CD4-positive, CD25-positive, alpha-beta regulatory T cell (primary cell): ENCODE results near the gene CENPE. TPM values are rescaled to one million over a fixed set of nuclear protein-coding genes. Genes with fewer than 3 reads are reported as not detected.

ENCODE experiments used
- ATAC-seq, 2 donors: fragments of 150-1000 bp; cut with Tn5 transposase; one replicate each; pipeline ENCODE4 v1.10.0; 2021; ENCODE audit warnings: low read depth in 2 of 2, moderate number of reproducible peaks in 2 of 2, moderate library complexity in 1 of 2
- DNase-seq, 3 donors: peaks; one replicate each; pipeline versions ENCODE4 v3.0.0 to v3.0.0-alpha.2; 2012 to 2022; ENCODE audit warnings: mixed read lengths in 1 of 3
- H3K27ac ChIP-seq: one replicate; pipeline ENCODE4 v1.7.0; 2013; ENCODE audit warnings: mild to moderate bottlenecking, low read length; ENCODE audit not compliant: insufficient read depth, poor library complexity, severe bottlenecking
- H3K27me3 ChIP-seq: one replicate; pipeline ENCODE4 v1.7.0; 2013; ENCODE audit warnings: low read length; ENCODE audit not compliant: control insufficient read depth, insufficient read depth
- H3K36me3 ChIP-seq: one replicate; pipeline ENCODE4 v1.7.0; 2013; ENCODE audit warnings: mild to moderate bottlenecking, low read length, moderate library complexity; ENCODE audit not compliant: control insufficient read depth, insufficient read depth
- H3K4me1 ChIP-seq: 2 replicates; pipeline ENCODE4 v1.7.0; 2013; ENCODE audit warnings: mild to moderate bottlenecking, low read length; ENCODE audit not compliant: insufficient read depth, control insufficient read depth, poor library complexity, severe bottlenecking
- H3K4me3 ChIP-seq: one replicate; pipeline ENCODE4 v1.7.0; 2013; ENCODE audit warnings: low read depth, mild to moderate bottlenecking, low read length, moderate library complexity
- H3K9me3 ChIP-seq, 2 experiments: 1 replicate in 1 of 2; 2 replicates in 1 of 2; pipeline ENCODE4 v1.7.0; 2013; ENCODE audit warnings: low read length in 2 of 2, mild to moderate bottlenecking in 1 of 2, moderate library complexity in 1 of 2; ENCODE audit not compliant: control insufficient read depth in 2 of 2
- H3K27ac Mint-ChIP-seq, 3 donors: one replicate each; pipeline ENCODE4 v1.8.0; 2020 to 2022; ENCODE audit warnings: mild to moderate bottlenecking in 3 of 3, mixed read lengths in 3 of 3, moderate library complexity in 2 of 3
- H3K27me3 Mint-ChIP-seq: one replicate; pipeline ENCODE4 v1.8.0; 2022; ENCODE audit warnings: mild to moderate bottlenecking, mixed read lengths
- H3K36me3 Mint-ChIP-seq: one replicate; pipeline ENCODE4 v1.8.0; 2020; ENCODE audit warnings: mixed read lengths
- H3K4me1 Mint-ChIP-seq, 4 donors: one replicate each; pipeline ENCODE4 v1.8.0; 2020 to 2022; ENCODE audit warnings: mixed read lengths in 4 of 4, mild to moderate bottlenecking in 1 of 4
- H3K4me3 Mint-ChIP-seq, 4 donors: one replicate each; pipeline ENCODE4 v1.8.0; 2020 to 2022; ENCODE audit warnings: mild to moderate bottlenecking in 4 of 4, mixed read lengths in 4 of 4, moderate library complexity in 3 of 4
- H3K9me3 Mint-ChIP-seq, 7 donors: one replicate each; pipeline ENCODE4 v1.8.0; 2020 to 2022; ENCODE audit warnings: mixed read lengths in 7 of 7, mild to moderate bottlenecking in 3 of 7, moderate library complexity in 2 of 7
- polyA plus RNA-seq, 4 donors: library from polyadenylated mRNA; unstranded; fragments of 300-500 nt; fragmentation: Illumina TruSeq; gene quantifications; one replicate each; pipeline ENCODE4 v1.2.3, GENCODE V29; 2021
- total RNA-seq: library from RNA; stranded (reverse); gene quantifications from one replicate; pipeline ENCODE4 v1.2.3, GENCODE V29; 2022

Gene CENPE
- total and polyA plus RNA-seq, 5 donors from 2014 or later: 0.46 to 17.7 (median 1.00) TPM

DNA sequence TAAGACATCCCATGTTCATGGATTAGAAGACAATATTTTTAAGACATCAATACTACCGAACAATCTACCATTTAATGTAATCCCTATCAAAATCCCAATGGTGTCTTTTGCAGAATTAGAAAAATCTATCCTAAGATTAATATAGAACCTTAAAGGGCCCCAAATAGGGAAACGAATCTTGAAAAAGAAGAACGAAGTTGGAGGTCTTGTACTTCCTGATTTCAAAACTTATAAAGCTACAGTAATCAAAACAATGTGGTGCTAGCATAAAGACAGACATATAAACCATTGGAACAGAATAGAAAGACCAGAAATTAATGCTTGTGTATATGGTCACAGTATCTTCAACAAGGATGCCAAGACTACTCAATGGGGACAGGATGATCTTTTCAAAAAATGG, 42.0 kb downstream of the CENPE start:
- DNase-seq (no peak), ATAC-seq (no peak)
- Mint-ChIP-seq H3K36me3 (peaks cover under 1% of the 10 kb centered on the region), H3K4me1 (peaks cover 6 to 12% (median 8%) of the 10 kb centered on the region in 4 donors), H3K4me3 (no peak overlapping the region), H3K27me3 (no peaks in the 10 kb centered on the region), H3K27ac (no peak overlapping the region), H3K9me3 (peaks cover 0 to 10% (median 1%) of the 10 kb centered on the region in 7 donors)
- H3K36me3 ChIP-seq: no peaks in the 10 kb centered on the region
- H3K27ac ChIP-seq: no peak overlapping the region
- H3K4me3 ChIP-seq: no peak overlapping the region
- peaks cover 3% of the 10 kb centered on the region for H3K4me1 ChIP-seq
- H3K27me3 ChIP-seq: no peaks in the 10 kb centered on the region
- H3K9me3 ChIP-seq: no peaks in the 10 kb centered on the region

DNA sequence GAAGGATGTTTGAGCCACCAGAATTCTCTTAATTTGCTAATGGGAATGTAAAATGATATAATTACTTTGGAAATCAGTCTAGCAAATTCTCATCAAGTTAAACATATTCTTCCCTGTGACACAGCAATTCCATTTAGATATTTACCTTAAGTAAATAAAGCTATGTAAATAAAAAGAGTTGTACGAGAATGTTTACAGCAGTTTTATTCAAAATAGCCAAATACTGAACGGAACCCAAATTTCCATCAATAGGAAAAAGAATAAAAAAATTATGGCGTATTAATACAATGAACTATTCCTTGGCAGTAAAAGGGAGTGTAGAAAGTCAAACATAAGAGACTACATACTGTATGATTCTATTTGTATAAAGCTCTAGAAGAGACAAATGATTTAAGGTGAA, 45.8 kb downstream of the CENPE start:
- Mint-ChIP-seq H3K4me1 (peaks cover 0 to 19% (median 8%) of the 10 kb centered on the region in 4 donors), H3K4me3 (no peak overlapping the region), H3K9me3 (peaks cover 0 to 12% (median 2%) of the 10 kb centered on the region in 7 donors), H3K36me3 (peaks cover 17% of the 10 kb centered on the region), H3K27ac (peak overlapping the region in 1 of 3 donors; percentile 18), H3K27me3 (no peaks in the 10 kb centered on the region)
- no peak for ATAC-seq
- Histone ChIP-seq H3K27me3 (no peaks in the 10 kb centered on the region), H3K9me3 (no peaks in the 10 kb centered on the region), H3K27ac (no peak overlapping the region), H3K4me3 (no peak overlapping the region), H3K36me3 (no peaks in the 10 kb centered on the region), H3K4me1 (no peaks in the 10 kb centered on the region)
- no peak for DNase-seq

DNA sequence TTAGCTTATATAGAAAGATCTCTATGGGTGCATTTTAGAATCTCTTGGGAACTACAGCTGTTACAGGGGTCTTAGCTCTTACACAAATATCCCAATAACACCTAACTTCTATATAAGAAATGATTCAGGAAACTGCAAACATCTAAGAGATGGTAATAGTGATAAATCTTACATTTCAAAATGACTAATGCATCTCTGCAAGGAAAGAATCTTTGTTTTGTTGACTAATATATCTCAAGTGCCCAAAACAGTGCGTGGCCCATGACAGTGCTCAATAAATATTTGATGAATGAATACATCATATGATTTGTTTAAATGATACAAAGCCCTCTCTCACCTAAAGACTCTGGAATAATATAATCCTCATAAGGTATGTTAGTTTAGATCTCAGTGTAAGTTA, 47.5 kb downstream of the CENPE start:
- ATAC-seq (no peak), DNase-seq (no peak)
- Mint-ChIP-seq H3K4me1 (peaks cover 0 to 22% (median 9%) of the 10 kb centered on the region in 4 donors), H3K36me3 (peaks cover 23% of the 10 kb centered on the region), H3K27me3 (no peaks in the 10 kb centered on the region), H3K4me3 (no peak overlapping the region), H3K27ac (no peak overlapping the region), H3K9me3 (peaks cover 0 to 4% (median 1%) of the 10 kb centered on the region in 7 donors)
- Histone ChIP-seq H3K9me3 (no peaks in the 10 kb centered on the region), H3K4me3 (no peak overlapping the region), H3K4me1 (no peaks in the 10 kb centered on the region), H3K27me3 (no peaks in the 10 kb centered on the region), H3K27ac (no peak overlapping the region), H3K36me3 (no peaks in the 10 kb centered on the region)

DNA sequence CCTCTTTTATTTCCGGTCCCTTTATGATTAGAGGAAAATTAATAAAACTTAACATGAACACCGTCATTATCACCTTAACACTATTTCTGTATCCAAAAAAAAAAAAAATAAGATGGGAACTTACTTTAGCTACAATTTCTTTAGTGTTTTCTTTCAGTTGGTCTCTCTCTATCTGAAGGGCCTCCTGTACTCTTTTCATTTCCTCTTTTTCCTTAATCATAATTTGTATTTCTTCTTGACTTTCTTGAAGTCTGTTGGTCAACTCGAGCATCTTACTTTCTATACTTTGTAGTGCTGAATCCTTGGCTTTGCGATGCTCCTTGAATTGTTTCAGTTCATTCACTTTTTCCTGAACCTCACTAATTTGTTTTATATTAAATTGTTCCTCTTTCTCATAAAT, 53.2 kb downstream of the CENPE start:
- H3K4me3 Mint-ChIP-seq: no peak overlapping the region
- peaks cover 0 to 4% (median 1%) of the 10 kb centered on the region in 7 donors for H3K9me3 Mint-ChIP-seq
- ATAC-seq (no peak), DNase-seq (no peak)
- Histone ChIP-seq H3K27ac (no peak overlapping the region), H3K4me3 (no peak overlapping the region), H3K4me1 (no peaks in the 10 kb centered on the region), H3K27me3 (no peaks in the 10 kb centered on the region), H3K36me3 (no peaks in the 10 kb centered on the region), H3K9me3 (no peaks in the 10 kb centered on the region)
- H3K4me1 Mint-ChIP-seq: peaks cover 0 to 20% (median 1%) of the 10 kb centered on the region in 4 donors
- H3K27me3 Mint-ChIP-seq: no peaks in the 10 kb centered on the region
- H3K36me3 Mint-ChIP-seq: peaks cover 17% of the 10 kb centered on the region
- no peak overlapping the region for H3K27ac Mint-ChIP-seq

DNA sequence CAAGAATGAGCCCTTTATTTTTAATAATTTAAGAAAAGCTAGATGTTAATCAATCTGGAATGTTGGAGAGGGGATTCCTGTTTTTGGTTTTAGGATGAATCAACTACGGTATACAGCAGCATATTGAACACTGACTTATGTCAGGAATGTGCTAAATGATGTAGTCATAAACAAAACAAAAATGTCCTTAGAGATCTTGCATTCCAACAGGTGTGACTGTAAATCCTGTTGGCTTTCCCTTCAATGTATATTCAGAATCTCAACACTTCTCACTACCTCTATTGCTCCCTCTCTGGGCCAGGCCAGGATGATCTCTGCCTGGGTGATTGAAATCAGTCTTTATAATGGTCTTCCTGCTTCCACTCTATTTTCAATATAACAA, 60.7 kb downstream of the CENPE start:
- H3K27me3 ChIP-seq: no peaks in the 10 kb centered on the region
- H3K36me3 ChIP-seq: no peaks in the 10 kb centered on the region
- Mint-ChIP-seq H3K27ac (peak overlapping the region in 2 of 3 donors; percentile 55 to 61), H3K4me1 (peaks cover 7 to 16% (median 14%) of the 10 kb centered on the region in 4 donors), H3K27me3 (no peaks in the 10 kb centered on the region), H3K36me3 (peaks cover 5% of the 10 kb centered on the region), H3K9me3 (no peaks in the 10 kb centered on the region), H3K4me3 (no peak overlapping the region)
- DNase-seq (no peak), ATAC-seq (no peak)
- no peaks in the 10 kb centered on the region for H3K9me3 ChIP-seq
- no peaks in the 10 kb centered on the region for H3K4me1 ChIP-seq
- H3K4me3 ChIP-seq: no peak overlapping the region
- H3K27ac ChIP-seq: no peak overlapping the region

DNA sequence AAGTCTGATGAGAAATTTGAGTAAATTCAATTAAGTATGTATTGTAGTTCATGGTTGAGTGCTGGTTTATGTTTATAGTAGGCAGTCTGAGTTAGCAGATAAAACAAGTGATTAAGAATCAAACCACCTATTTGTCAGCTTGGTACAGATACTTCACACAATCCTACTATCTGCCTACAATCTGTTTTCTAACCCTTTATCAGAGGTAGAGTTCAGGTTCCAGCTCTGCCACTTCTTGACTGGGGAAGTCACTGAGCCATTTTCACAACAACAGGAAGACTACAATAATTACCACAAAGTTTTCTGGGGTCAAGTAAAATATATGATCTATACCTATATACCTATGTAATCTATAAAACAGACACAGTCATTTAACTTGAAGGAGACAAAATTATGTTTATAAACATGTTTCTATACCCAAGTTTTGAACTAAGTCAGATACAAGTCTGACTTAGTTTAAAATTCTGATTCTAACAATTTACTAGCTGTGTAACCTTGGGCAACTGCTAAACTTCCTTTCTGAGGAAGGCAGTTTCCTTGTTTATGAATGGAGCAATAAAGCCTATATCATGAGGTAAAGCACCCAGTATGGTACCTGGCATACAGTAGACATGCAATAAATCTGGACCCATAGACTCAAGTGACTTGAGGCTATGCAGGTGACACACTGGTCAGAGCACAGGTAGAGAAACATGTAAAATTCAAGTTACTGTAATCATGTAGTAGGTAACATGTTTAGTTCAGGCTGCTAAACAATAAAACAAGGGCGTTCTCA, 61.3 kb downstream of the CENPE start:
- DNase-seq (no peak), ATAC-seq (peak in 1 of 2 donors; percentile 28)
- peak overlapping the region; percentile 23 for H3K27ac ChIP-seq
- H3K27me3 ChIP-seq: no peaks in the 10 kb centered on the region
- H3K4me1 ChIP-seq: no peaks in the 10 kb centered on the region
- no peaks in the 10 kb centered on the region for H3K9me3 ChIP-seq
- H3K9me3 Mint-ChIP-seq: no peaks in the 10 kb centered on the region
- H3K27ac Mint-ChIP-seq: peak overlapping the region in 1 of 3 donors; percentile 30
- H3K4me1 Mint-ChIP-seq: peaks cover 7 to 21% (median 12%) of the 10 kb centered on the region in 4 donors
- H3K4me3 ChIP-seq: no peak overlapping the region
- H3K27me3 Mint-ChIP-seq: no peaks in the 10 kb centered on the region
- H3K36me3 Mint-ChIP-seq: peaks cover 5% of the 10 kb centered on the region
- no peak overlapping the region for H3K4me3 Mint-ChIP-seq
- H3K36me3 ChIP-seq: no peaks in the 10 kb centered on the region

DNA sequence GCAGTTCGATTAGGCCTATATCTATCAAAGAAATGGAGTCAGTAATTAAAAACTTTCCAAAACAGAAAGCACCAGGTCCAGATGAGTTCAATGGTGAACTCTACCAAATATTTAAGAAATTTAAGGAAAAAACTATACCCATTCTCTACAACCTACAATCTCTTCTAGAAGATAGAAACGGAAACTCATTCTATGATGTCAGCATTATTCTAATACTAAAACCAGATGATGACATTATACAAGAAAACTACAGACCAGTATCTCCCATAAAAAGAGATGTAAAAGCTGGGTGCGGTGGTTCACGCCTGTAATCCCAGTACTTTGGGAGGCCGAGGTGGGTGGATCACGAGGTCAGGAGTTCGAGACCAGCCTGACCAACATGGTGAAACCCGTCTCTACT, 69.0 kb downstream of the CENPE start:
- Histone ChIP-seq H3K9me3 (peaks cover 4 to 5% of the 10 kb centered on the region in 2 experiments), H3K27ac (no peak overlapping the region), H3K4me3 (no peak overlapping the region), H3K36me3 (no peaks in the 10 kb centered on the region), H3K4me1 (no peaks in the 10 kb centered on the region), H3K27me3 (no peaks in the 10 kb centered on the region)
- Mint-ChIP-seq H3K36me3 (peaks cover 10% of the 10 kb centered on the region), H3K9me3 (peaks cover 0 to 20% (median 6%) of the 10 kb centered on the region in 7 donors), H3K4me1 (peaks cover 0 to 14% (median 4%) of the 10 kb centered on the region in 4 donors), H3K27me3 (no peaks in the 10 kb centered on the region), H3K4me3 (no peak overlapping the region), H3K27ac (no peak overlapping the region)
- DNase-seq (no peak), ATAC-seq (no peak)

DNA sequence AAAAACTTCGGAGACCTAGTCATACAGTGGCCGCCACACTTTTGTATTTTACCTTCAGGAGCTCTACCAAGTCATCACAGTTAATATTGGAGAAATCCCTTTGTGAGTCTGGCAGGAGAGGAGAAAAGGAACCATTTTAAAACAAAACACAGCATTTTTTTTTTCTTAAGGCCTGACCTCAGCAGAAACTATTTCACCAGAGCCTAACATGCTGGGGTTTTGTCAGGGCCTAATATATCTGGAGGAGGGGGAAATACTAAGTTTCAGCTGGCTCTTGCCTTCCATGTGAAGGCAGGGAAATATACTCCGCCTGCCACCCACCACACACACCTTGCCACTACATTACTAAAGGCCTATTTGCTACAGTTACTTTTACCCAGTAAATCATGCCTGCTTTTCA, 72.0 kb downstream of the CENPE start:
- no peaks in the 10 kb centered on the region for H3K27me3 ChIP-seq
- ATAC-seq (no peak), DNase-seq (no peak)
- Mint-ChIP-seq H3K4me1 (peaks cover 0 to 14% (median 1%) of the 10 kb centered on the region in 4 donors), H3K27me3 (no peaks in the 10 kb centered on the region), H3K4me3 (no peak overlapping the region), H3K9me3 (peaks cover 0 to 20% (median 6%) of the 10 kb centered on the region in 7 donors), H3K36me3 (peaks cover 10% of the 10 kb centered on the region), H3K27ac (no peak overlapping the region)
- H3K36me3 ChIP-seq: no peaks in the 10 kb centered on the region
- no peaks in the 10 kb centered on the region for H3K4me1 ChIP-seq
- H3K4me3 ChIP-seq: no peak overlapping the region
- H3K27ac ChIP-seq: no peak overlapping the region
- H3K9me3 ChIP-seq: peaks cover 4 to 5% of the 10 kb centered on the region in 2 experiments
